Pancreas (tissue), 10 donors: ENCODE data around the gene NEO1. TPM values are rescaled to one million over a fixed set of nuclear protein-coding genes. Genes with fewer than 3 reads are reported as not detected.

Experiments
- ATAC-seq, 4 donors: fragments of 200-7000 bp; cut with Tn5 transposase; one replicate each; pipeline versions ENCODE4 v1.8.0 to v1.9.1; 2020; ENCODE audit warnings: mild to moderate bottlenecking in 4 of 4, moderate library complexity in 4 of 4
- DNase-seq, 6 donors: peaks; one replicate each; pipeline ENCODE4 v3.0.0-alpha.2; 2020
- FAIRE-seq: peaks from 2 replicates; lab custom pipeline; 2012; peaks lifted over from hg19 to GRCh38; lab: Jason Lieb, UNC
- H3K27ac ChIP-seq, 4 donors: fragments of 200-600 bp; sonication (generic); 1 replicate in 3 of 4; 2 replicates in 1 of 4; pipeline versions ENCODE4 v1.5.0 to v1.8.0; 2020
- H3K27me3 ChIP-seq, 4 donors: fragments of 200-600 bp; one replicate each; pipeline ENCODE4 v1.8.0; 2021
- H3K36me3 ChIP-seq, 3 donors: fragments of 200-600 bp; sonication (generic) in 1 of 3; one replicate each; pipeline versions ENCODE4 v1.5.0 to v1.8.0; 2020 to 2021
- H3K4me1 ChIP-seq, 3 donors: fragments of 200-600 bp; one replicate each; pipeline ENCODE4 v1.8.0; 2021
- H3K4me3 ChIP-seq, 4 donors: fragments of 200-600 bp; sonication (generic) in 2 of 4; one replicate each; pipeline versions ENCODE4 v1.5.0 to v1.8.0; 2020 to 2021
- H3K9me3 ChIP-seq, 4 donors: fragments of 200-600 bp; one replicate each; pipeline ENCODE4 v1.8.0; 2021
- WGBS, 2 donors: extraction: QIAGEN DNeasy Blood & Tissue Kit; methylation state at CpG; one replicate each; pipeline ENCODE4 v1.1.7; 2013; 5-methylcytosine and 5-hydroxymethylcytosine counted together
- intact Hi-C, 3 donors: fragments of 100-400 bp; cut with DNase I; formaldehyde crosslinking; loops; one replicate each; pipeline versions ENCODE4 v1.11.1 to v1.14.2; 2022
- polyA plus RNA-seq, 2 donors: library from polyadenylated mRNA; stranded (reverse); fragments of 200-250 nt; gene quantifications; one replicate each; pipeline ENCODE4 v1.2.3, GENCODE V29; 2013
- total RNA-seq, 6 donors: library from RNA; stranded (reverse); fragmentation: NEBNext Ultra II Directional in 4 of 6; extraction: Animal tissue kit (Norgen Biotek cat#: 25700) in 4 of 6; gene quantifications; one replicate each; pipeline versions ENCODE4 v1.2.1 to v1.2.4, GENCODE V29; 2021 to 2023
- TF ChIP-seq, protein P1 (sequence below), 4 donors: fragments of 200-600 bp; sonication (generic) in 3 of 4; IDR thresholded peaks; one replicate each; pipeline versions ENCODE4 v1.5.0 to v1.8.0; 2021; ENCODE audit warnings: antibody characterized with exemption in 4 of 4
- donor health status: healthy with polysubstance abuse.
- donor health status: DM: no; HTN: no; CAD: no; lungs with moderate emphysema.
- donor health status: DM: no; HTN: no; CAD: no.
- donor health status: control.
- donor health status: control.
- donor health status: Bipolar disorder and iron deficiency.
- donor health status: DM: yes; HTN: yes; CAD: no.
- donor health status: DM: no; HTN: no; CAD: no.
- donor health status: DM: no; HTN: no; CAD: no.
- donor health status: DM: yes; HTN: yes; CAD: no.

Gene NEO1
- total and polyA plus RNA-seq, 8 donors = 7.1 to 30.7 (median 19.6) TPM

DNA sequence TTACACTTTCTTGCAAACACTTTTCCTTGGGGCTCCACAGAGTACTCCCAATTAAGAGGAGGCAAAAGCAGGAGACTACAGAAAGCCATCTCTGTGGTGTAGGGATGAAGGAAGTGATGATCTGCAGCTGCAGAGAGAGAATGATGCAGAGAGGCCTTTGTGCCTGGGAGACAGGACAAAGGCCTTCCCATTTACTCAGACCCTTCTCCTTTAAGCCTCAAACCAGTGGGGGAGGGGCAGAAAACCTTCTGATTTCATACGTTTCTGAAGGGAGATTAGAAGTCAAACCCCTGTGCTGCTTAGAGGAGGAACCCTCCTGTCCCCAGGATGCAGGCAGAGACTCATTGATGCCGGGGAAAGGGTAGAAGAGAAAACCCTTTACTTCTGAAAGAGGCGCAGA lies 130.8 kb downstream of the NEO1 start:
- ATAC-seq (no peak), DNase-seq (no peak), FAIRE-seq (no peak)
- H3K9me3 ChIP-seq = no peaks in the 10 kb centered on the region
- 79 to 92% methylated on average over 3 of the region's 3 CpGs for WGBS, 2 donors
- H3K27me3 ChIP-seq = no peaks in the 10 kb centered on the region
- H3K4me1 ChIP-seq = no peaks in the 10 kb centered on the region
- H3K36me3 ChIP-seq = peaks cover 0 to under 1% (median 0%) of the 10 kb centered on the region in 3 donors
- H3K4me3 ChIP-seq = no peak overlapping the region
- intact Hi-C loops = no loop called here
- no peak overlapping the region for H3K27ac ChIP-seq
- TF ChIP-seq, protein P1, sequence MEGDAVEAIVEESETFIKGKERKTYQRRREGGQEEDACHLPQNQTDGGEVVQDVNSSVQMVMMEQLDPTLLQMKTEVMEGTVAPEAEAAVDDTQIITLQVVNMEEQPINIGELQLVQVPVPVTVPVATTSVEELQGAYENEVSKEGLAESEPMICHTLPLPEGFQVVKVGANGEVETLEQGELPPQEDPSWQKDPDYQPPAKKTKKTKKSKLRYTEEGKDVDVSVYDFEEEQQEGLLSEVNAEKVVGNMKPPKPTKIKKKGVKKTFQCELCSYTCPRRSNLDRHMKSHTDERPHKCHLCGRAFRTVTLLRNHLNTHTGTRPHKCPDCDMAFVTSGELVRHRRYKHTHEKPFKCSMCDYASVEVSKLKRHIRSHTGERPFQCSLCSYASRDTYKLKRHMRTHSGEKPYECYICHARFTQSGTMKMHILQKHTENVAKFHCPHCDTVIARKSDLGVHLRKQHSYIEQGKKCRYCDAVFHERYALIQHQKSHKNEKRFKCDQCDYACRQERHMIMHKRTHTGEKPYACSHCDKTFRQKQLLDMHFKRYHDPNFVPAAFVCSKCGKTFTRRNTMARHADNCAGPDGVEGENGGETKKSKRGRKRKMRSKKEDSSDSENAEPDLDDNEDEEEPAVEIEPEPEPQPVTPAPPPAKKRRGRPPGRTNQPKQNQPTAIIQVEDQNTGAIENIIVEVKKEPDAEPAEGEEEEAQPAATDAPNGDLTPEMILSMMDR (IDR thresholded peaks at IDR 0.05) = no peak

DNA sequence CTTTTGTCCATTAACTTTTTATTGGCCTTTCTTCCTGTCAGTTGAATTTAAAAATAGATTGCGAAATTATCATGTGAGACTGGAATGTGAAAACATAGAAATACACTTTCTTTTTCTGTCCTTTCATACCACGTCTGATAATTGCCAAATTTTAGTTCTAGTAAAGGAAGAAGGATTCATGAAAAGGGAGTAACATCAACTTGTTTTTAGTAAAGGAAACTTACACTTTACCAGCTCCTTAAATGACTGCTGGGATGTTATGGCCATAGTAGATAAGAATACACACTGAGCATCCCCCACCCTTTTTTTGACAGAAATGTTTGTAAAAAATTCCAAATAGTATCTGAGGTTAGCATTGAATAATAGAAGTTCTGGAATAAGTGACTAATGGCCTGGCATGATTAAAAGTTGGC lies 137.9 kb downstream of the NEO1 start:
- no peak overlapping the region for H3K4me3 ChIP-seq
- H3K27me3 ChIP-seq = no peaks in the 10 kb centered on the region
- no peaks in the 10 kb centered on the region for H3K36me3 ChIP-seq
- no peaks in the 10 kb centered on the region for H3K9me3 ChIP-seq
- DNase-seq (no peak), FAIRE-seq (no peak), ATAC-seq (no peak)
- 68% methylated on average over 2 of the region's 2 CpGs for WGBS, 2 donors
- no peak overlapping the region for H3K27ac ChIP-seq
- intact Hi-C loops = no loop called here
- no peaks in the 10 kb centered on the region for H3K4me1 ChIP-seq
- TF ChIP-seq, protein P1 (IDR thresholded peaks at IDR 0.05) = no peak

DNA sequence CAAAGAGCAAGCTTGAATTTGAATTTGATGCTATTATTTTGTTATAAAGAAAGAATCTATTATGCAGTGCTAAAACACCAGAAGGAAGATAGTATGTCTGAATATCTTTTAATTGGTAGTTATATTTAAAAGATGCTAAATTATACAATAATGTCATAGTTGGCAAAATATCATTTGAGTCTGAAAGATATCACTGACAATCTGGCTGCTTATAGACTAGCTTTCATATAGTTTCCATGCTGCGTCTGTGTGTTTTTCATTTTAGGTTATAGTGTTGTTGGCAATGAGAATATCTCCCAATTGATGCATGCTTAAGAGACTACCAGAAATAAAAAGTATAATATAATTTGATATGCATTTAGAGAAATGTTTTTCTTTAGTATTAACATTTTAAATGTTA lies 142.9 kb downstream of the NEO1 start:
- no peaks in the 10 kb centered on the region for H3K9me3 ChIP-seq
- intact Hi-C loops = no loop called here
- ATAC-seq = no peak
- no peak for FAIRE-seq
- WGBS, 2 donors = 99 to 100% methylated on average over 1 of the region's 1 CpG
- H3K27ac ChIP-seq = no peak overlapping the region
- no peaks in the 10 kb centered on the region for H3K27me3 ChIP-seq
- H3K36me3 ChIP-seq = no peaks in the 10 kb centered on the region
- TF ChIP-seq, protein P1 (IDR thresholded peaks at IDR 0.05) = no peak
- DNase-seq = no peak
- no peak overlapping the region for H3K4me3 ChIP-seq
- H3K4me1 ChIP-seq = no peaks in the 10 kb centered on the region

DNA sequence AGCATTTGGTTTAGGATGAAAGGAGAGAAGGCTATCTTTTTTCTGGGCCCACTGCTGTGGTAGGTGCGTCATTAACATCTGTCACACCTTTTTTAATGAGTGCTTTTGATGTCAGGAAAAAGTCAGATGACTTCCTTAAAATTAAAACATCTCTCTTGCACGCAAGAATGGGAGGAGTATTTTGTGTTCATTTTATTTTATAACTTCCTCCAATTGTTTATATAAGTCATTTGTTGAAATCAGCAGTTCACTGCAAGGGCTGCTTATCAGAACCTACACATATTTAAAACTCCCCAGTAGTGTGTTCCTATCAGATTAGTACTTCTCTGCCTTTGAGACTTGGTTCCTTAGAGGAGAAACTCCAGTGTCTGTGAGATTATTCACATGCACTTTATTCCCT lies 143.8 kb downstream of the NEO1 start:
- Histone ChIP-seq H3K27ac (no peak overlapping the region), H3K9me3 (no peaks in the 10 kb centered on the region), H3K27me3 (no peaks in the 10 kb centered on the region), H3K36me3 (no peaks in the 10 kb centered on the region), H3K4me1 (no peaks in the 10 kb centered on the region), H3K4me3 (no peak overlapping the region)
- FAIRE-seq (no peak), ATAC-seq (peak in 1 of 4 donors; percentile 20), DNase-seq (no peak)
- intact Hi-C loops = no loop called here
- WGBS, 2 donors = 53 to 62% methylated on average over 2 of the region's 2 CpGs
- TF ChIP-seq, protein P1 (IDR thresholded peaks at IDR 0.05) = no peak

DNA sequence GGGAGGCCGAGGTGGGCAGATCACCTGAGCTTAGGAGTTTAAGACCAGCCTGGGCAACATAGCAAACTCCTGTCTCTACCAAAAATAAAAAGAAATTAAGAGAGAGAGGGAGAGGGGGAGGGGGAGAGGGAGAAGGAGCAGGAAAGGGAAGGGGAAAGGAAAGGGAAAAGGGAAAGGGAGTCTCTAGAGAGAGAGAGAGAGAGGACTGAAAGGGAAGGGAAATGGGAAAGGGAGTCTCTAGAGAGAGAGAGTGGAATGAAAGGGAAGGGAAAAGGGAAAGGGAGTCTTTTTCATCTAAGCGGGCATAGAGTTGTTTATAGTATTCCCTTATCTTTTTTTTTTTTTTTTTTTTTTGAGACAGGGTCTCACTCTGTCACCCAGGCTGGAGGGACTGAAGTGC lies 148.1 kb downstream of the NEO1 start:
- TF ChIP-seq, protein P1 (IDR thresholded peaks at IDR 0.05) = no peak
- WGBS, 2 donors = 96 to 100% methylated on average over 2 of the region's 2 CpGs
- peaks cover 0 to 2% (median 0%) of the 10 kb centered on the region in 3 donors for H3K36me3 ChIP-seq
- no peak overlapping the region for H3K27ac ChIP-seq
- DNase-seq = no peak
- H3K9me3 ChIP-seq = peaks cover 0 to 4% (median 0%) of the 10 kb centered on the region in 4 donors
- no peak for FAIRE-seq
- H3K4me3 ChIP-seq = no peak overlapping the region
- H3K27me3 ChIP-seq = no peaks in the 10 kb centered on the region
- intact Hi-C loops = no loop called here
- ATAC-seq = no peak
- no peaks in the 10 kb centered on the region for H3K4me1 ChIP-seq
